ENCODE measurements around the gene CA12.

Gene CA12

DNA sequence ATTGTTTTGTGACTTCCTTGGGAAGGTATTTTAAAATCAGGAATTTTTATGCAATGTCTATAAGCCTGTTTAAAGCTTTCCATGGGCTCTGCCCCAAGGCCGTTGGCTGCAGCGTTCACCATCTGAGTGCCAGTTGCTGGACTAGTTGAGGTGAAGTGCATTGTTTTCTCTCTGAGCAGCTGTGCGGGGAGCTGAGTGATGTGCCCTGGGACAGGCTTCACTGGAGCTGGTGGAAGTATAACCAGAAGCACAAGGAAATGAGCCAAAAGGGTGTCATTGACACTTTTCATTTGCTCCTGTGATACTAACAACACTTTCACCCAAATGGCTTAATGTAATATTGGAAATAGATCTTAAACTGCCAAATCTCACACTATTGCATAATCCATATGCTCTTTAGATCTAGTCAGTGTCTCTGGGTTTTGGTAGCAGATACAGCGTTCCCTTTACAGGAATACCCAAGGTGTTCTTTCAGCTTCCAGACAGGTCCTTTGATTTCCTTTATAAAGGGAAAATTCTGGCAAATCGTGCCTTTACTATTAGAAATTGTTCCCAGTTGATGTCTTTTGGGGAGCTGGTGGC is 75.1 kb downstream of the CA12 start:
- no peak for DNase-seq (ENCODE audit: low read depth in 3 of 3)

DNA sequence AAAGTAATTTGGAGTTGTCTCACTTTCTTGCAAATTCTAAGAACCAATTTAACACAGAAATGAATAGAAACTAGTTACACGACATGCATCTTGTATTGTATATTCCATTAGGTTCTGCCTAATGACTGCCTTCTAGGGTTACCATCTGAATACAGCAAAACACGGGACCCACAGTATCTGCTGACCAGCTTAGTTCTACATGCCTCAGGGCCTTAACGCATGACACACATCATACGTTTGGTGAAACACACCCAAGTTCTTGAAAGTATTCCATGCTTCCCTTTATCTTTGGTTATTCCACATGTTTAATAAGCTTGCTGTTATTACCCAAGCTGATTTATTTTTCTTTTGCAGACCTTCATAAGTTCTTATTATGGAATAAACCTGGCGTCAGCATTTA is 76.4 kb downstream of the CA12 start:
- no peak for DNase-seq (ENCODE audit: low read depth in 3 of 3)

DNA sequence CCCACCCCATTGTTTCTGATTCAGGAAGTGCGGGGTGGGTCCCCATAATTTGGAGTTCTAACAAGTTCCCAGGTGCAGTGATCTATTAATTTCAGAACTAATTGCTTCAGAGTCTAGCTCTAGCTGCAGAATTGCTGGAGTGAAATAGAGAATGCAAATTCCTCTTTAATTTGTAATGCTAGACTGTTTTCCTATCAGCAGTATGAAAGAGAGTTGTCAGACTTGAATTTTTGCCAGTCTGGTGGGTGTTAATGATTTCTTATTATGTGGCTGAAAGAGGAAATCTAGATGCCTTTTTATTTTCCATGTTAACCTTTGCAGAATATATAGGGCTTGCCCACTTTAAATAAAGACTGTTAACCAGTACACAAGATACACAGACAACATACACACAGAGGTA is 80.6 kb downstream of the CA12 start:
- no peak for DNase-seq (ENCODE audit: low read depth in 3 of 3)

DNA sequence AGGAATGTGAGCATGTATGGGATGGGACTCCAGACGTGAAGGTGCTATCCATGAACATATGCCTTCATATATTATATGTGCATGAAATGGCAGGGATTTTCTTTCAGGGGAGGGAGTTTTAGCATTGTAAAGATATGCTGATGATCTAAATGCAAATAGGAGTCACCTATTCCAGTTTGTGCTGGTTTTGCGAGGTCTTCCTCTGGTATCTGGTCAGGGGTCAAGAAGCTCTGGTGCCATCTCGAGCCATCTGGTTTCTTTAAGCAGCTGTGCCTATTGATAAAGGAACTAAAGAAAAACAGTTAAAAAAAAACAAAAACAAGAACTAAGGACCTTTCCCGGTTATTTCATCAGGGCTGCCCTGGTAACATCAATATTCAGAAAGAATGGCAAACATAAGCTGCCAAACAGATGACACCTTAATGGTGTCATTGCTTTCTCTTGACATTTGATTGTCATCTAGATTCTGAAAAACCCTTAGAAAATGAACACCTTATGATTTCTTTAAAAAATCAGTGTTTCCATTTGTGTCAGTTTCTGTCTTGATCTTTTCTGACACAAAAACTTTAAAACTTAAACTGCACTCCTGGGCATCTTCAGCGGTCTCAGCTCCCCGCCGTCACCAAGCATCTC is 81.6 kb downstream of the CA12 start:
- DNase-seq (ENCODE audit: low read depth in 3 of 3) = no peak

DNA sequence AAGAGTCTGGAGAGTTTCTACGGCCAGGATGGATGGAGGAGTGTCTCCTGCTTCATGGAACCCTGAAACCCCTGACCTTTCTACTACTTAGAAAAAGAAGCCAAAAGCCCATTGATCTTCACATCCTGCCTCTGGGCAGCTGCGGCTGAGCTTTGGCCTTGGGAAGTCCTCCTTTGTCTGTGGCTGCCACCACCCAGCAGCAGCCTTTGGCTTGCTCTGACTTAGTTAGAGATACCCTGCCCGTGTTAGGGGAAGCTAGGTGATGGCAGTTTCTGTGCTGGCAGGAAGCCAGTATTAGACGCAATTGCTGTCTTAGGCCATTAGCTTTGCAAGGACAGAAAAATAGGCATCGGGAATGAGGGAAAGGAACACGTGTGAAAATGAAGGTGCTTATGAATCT is 85.5 kb downstream of the CA12 start:
- no peak for DNase-seq (ENCODE audit: low read depth in 3 of 3)

DNA sequence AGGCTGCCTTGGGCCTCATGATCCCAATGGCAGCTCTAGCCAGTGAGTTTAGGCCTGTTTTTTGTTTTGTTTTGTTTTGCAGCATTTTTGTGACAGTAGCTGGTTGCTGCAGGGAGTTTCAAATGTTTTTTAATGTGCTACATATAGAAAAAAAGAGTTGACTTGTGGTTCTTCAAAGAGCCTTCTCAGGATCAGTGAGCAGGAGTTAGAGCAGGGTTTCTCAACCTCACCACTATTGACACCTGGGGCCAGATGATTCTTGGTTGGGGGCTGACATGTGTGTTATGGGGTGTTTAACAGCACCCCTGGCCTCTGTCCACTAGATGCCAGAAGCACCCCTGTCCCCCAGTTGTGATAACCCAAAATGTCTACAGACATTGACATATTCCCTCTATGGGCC is 86.3 kb downstream of the CA12 start:
- DNase-seq (ENCODE audit: low read depth in 3 of 3) = no peak

DNA sequence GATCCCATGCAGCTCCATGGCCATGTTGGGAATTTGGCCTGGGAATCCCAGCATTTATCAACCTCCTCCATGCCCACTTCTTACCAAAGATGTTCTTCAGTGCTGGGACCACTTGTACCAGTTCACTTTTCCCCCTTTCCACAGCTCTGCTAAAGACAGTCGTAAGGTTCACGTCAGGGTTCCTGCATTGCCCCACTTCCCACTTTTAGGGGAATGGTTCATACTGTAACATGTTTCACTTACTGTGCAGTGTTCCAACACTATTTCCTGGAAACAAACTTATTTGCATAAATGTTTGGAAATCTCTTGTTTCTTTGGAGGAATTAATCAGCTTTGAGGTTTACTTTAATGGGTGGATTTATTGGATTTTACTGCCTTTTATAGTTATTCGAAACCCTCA is 87.3 kb downstream of the CA12 start:
- no peak for DNase-seq (ENCODE audit: low read depth in 3 of 3)

DNA sequence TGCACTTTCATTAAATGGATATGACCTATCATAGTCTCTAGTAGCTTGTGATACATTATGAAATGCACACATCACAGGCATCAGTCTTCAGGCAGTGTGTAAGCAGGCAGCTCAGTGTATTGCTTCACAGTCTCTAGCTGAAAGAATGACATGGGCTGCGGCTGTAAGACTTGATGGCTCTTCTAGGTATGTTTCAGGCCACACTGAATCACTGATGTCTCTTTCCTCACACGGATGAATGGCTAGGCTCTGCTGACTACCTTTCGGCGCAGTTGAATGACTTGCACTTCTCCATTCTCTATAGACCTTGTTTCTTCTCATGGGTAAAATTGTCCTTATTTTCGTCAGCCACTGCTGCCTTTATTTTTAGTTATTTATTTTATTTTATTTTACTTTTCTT is 88.9 kb downstream of the CA12 start:
- DNase-seq (ENCODE audit: low read depth in 3 of 3) = no peak

DNA sequence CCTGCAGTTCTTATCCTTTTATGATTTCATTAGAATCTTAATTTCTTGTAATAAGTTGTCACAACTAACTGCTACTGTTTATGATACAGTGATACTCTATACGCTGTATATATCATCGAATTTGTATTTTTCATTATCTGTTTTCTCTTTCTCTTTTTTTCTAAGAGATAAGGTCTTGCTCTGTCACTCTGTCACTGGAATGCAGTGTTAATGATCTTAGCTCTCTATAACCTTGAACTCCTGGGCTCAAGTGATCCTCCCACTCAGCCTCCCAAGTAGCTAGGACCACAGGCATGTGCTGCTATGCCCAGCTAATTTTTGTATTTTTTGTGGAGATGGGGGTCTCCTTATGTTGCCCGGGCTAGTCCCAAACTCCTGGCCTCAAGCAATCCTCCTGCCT is 89.4 kb downstream of the CA12 start:
- no peak for DNase-seq (ENCODE audit: low read depth in 3 of 3)

DNA sequence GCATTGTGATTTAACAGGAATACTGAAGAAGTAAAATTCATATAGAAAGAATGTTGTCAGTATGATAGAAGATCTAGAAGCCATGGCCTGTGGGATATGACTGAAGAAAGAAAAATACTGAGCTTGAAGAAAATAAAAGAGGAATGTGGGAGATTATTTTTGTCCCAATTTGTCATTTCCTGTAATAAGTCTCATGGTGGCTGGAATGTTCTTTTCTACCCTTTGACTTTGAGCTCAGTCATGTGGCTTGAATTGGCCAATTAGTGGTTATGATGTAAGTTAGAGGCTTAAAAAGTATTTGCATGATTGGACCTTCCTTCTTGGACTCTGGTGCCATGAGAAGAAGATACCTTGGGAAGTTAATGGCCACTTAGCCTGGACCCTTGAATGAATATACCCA is 90.1 kb downstream of the CA12 start:
- DNase-seq (ENCODE audit: low read depth in 3 of 3) = no peak

DNA sequence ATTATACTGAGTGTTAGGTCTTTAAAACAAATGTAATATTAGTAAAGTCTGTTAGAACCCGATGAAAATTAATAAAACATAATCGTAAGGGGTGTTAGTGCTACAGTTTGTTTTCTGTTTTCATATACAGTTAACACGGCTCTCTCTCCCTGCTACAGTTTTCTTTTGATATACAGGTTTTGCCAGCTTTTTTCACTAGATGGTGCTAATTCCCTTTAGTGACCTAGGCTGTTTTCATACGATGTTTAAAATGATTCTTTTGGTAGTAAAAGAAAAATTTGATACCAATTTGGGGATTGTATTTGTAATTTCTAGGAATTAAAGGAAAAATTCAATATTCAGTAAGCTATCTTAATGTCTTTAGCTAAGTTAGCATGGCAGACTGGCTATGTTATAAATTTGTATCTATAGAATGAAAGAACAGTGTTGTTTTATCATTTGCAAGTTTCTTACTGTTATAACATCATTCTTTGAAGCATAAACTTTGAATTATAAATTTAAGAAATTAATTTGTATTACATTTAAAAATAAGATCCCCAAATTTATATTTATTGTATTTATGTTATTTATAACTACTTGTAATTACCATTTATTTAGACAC is 92.8 kb downstream of the CA12 start:
- no peak for DNase-seq (ENCODE audit: low read depth in 3 of 3)

DNA sequence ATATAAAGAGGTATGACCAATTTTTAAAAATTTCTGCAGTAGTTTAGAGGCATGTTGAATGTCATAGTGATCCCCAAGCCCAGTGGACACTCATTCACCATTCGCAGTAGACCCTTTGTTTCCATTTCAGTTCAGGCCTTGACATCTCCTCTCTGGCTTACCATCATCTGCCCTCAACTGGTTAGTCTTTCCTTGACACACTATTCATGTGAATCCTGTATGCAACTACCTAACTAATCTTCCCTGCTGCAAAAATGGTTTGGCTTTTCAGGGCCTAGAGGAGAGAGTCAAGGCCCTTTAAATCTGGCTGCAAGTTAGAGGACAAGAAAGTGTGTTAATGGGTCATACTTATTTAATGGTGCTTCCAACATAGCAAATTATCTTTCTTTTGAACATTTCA is 93.3 kb downstream of the CA12 start:
- DNase-seq (ENCODE audit: low read depth in 3 of 3) = no peak

DNA sequence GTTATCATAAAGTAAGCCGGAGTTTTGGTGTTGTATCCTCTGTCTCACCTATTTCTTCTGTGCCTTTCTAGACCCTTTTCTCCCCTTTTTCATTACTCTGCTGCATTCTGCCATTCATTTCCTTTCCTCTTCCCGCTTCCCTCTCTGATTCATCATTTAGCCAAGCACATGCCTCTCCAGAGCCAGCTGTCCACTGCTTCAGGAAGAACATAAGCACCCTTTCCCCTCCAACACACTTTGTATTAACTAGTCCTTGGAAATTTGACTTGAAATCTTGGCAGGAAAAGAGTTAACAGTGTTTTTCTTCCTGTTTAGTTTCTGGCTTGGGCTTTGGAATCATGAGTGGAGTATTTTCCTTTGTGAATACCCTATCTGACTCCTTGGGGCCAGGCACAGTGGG is 94.5 kb downstream of the CA12 start:
- DNase-seq (ENCODE audit: low read depth in 3 of 3) = no peak

DNA sequence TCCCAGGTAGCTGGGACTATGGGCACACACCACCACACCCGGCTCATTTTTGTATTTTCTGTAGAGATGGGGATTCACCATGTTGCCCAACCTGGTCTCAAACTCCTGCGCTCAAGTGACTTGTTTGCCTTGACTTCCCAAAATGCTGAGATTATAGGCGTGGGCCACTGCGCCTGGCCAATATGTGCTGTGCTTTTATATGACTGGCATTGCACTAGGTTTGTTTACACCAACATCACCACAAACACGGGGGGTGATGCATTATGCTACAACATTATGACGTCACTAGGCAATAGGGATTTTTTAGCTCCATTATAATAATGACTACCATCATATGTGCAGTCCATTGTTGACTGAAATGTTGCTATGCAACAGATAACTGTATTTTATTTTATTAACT is 97.3 kb downstream of the CA12 start:
- no peak for DNase-seq (ENCODE audit: low read depth in 3 of 3)

DNA sequence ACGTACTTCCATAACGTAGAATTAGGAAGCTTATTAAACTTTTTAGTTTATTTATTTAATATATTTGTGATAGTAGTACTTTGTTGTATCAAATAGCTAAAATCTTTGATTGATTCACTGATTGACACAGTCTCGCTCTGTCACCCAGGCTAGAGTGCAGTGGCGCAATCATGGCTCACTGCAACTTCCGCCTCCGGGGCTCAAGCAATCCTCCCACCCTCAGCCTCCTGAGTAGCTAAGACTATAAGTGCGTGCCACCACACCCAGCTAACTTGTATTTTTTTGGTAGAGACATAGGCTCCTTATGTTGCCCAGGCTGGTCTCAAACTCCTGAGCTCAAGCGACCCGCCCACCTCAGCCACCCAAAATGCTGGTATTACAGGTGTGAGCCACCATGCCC is 98.5 kb downstream of the CA12 start:
- no peak for DNase-seq (ENCODE audit: low read depth in 3 of 3)

DNA sequence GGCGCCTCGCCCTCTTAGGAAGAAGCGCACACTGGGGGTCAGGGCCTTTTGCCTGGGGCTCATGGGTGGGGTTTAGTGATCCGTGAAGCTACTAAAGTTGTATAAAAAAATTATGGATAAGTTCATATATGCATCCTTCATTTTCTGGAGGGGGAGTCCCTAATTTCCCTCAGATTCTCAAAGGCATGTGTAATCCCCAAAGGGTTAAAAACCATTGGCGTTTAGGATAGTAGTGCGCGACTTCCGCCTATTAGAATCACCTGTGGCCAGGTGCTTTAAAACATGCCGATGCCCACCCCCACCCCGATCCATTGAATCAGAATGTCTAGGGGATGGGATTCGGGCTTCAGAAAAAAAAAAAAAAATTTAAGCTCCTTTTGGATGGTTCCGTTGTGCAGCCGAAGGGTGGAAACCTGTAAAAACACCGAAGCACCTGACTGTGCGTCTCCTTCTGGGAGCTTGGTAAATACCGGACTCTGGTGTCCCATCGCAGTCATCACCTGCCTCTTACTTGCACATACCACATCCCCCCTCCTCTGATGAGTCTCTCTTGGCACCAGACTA is 103.7 kb downstream of the CA12 start:
- DNase-seq (ENCODE audit: low read depth in 3 of 3) = no peak

DNA sequence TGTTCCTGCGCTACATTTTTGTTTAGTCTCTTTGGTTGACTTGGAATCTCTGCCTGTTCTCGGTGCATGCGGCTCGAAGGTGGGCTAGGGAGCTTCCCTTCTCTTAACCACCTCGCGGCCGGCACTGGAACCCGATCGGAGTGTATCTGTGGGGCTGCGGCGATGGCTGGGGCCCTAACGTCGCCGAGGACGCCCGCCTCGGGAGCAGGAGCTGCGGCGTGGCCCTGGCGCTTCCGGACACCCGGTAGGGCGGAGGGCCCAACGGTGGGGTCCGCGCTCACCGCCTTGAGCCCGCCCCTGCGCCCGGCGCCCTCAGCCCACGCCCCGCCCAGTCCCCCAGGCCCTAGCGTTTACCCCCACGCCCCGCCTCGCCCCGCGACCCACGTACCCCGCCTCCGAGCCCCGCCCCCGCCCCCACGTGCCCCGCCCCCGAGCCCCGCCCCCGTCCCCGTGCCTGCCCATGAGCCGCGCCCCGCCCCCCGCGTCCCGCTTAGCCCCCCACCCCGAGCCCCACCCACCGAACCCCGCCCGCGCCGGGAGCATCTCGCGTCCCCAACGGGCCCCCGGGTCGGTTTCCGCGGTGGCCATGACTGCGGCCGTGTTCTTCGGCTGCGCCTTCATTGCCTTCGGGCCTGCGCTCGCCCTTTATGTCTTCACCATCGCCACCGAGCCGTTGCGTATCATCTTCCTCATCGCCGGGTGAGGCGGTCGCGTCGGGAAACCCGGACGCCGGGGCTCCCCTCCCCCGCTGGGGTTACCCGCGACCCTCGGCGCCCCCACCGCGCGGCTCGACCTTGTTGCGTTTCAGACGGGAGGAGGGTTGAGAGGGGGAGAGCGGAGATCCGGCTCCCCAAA is 104.4 kb downstream of the CA12 start, which contains the start of gene APH1B:
Gene APH1B, plus strand, starts transcription at position 568 of the 855 bp plus-strand sequence. Its CDS starts 19 bp downstream, at position 587.
- peak; percentile 65 to 70 (median 66) for DNase-seq (ENCODE audit: low read depth in 3 of 3)

DNA sequence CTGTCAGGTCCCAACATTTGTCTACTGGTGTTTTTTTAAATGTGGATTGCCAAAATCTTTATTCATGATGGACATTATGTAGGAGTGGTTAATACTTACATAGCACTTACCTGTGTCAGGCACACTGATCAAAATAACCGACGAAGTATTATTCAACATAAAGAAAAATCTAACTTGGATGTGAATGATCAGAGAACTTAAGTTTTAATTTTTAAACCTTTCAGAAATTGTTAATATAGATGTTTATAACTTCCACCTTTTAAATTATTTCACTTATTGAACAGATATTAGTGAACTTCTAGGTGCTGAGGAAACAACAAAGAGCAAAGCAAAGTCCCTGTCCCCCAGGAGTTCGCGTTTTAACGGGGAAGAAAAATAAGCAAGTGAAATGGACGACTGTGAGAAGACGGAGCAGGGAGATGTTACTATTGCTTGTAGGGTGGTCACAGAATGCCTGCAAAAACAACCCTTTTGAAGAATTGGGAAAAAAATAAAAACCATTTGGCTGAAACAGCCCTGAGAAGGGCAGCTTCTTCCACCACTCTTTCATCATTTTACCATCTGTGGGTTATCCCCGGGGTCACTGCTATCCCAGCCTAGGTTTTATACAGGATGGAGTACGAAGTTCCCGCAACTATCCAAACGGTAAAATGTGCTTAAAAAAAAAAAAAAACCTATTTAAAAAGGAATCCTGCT is 105.2 kb downstream of the CA12 start:
- no peak for DNase-seq (ENCODE audit: low read depth in 3 of 3)

DNA sequence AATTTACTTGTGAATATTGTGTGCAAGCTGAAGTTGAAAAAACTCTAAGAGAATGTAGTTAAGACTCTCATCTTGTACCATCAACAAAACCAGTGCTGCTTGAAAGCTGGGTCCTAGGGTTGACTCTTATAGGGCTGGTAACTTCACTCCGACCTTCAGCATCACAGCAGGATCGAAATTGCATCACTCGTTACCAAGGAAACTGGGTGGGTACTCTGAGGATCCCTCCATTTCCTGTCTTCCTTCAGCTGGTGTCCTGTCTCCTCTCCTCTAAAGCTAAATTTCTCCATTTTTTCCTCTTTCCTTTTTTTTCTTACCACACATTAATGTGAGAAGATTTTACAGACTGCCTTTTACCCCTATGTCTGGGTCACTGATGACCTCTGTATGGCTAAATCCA is 107.2 kb downstream of the CA12 start:
- DNase-seq (ENCODE audit: low read depth in 3 of 3) = no peak
